ENCODE results near the gene NPIPB6.
"Not testable (repeated sequence)": the region's sequence is repeated elsewhere in the genome, so short reads cannot be mapped to it uniquely, and the experiment has no call there.

NPIPB6 gene

DNA sequence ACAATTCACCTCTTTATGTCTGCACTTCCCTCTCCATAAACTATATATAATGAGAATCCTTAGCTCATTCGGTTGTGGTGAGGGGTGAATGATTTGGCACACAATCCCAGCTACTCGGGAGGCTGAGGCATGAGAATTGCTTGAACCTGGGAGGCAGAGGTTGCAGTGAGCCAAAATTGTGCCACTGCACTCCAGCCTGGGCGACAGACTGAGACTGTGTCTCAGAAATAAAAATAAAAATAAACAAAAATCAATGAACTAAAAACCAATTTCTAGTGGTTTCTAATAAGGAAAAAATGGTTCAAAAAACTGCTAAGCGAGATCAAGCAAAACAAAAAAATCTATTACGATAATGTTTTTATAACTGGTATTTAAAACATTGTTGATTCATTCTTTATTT is at the start of gene NPIPB6:
Gene NPIPB6 (minus strand): TSS at position 101 of the 400 bp plus-strand sequence. CDS start 686 bp downstream, outside the sequence.
- FAIRE-seq = not testable (repeated sequence)

DNA sequence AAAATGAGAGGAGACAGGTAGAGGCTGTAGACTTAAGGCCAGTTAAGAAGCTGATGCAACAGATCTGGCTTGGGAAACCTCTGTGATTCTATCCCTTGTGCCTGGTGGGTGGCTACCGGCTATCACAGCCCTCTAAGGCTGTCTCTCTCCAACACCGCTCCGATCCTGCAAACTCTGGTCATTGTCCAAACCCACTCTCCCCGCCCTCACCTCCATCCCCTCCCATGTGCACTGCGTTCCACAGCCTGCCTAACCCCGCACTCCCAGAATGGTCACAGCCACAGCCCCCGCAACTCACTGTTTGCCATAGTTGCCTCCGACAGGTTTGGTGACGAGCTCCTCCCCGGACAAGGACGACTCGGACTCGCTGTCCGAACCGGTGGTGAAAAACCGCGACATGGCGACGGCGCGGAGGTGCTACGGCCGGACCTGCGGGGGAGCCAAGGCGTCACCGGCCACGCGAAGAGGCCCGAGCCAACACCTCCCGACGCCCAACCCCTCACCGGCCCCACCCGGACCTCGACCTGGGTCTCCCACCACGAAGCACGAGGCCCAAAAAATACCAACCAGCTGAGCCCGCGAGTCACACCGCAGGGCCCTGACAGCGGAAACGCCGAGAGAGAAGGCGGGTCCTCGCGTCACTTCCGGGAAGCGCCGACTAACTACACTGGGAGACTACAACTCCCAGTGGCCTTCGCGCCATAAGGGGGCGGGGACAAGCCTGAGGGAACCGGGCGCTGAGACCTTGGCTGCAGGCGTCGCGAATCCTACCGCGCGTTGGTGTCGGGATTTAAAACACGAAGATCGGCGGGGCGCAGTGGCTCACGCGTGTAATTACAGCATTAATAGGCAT is 40.1 kb upstream of the NPIPB6 start, which contains the start of gene EIF3CL:
Gene EIF3CL (minus strand): TSS at position 622 of the 853 bp plus-strand sequence. CDS start 223 bp downstream, at position 399.
- not testable (repeated sequence) for FAIRE-seq

DNA sequence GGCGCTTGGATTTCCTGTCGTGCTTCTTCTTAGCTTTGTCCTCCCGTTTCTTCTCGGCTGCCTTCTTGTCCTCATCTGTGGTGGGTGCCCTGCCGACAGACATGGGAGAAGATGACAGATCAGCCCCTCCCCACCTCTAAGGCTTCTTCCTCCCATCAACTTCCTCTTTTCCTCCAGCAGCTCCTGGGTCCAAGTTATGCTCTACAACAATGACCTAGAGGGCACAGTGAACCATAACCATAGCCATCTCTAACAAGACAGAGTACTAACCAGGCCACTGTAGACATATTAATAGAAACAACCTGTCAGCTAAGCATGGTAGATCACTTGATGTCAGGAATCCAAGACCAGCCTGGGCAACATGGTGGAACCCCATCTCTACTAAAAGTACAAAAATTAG is 28.7 kb upstream of the NPIPB6 start:
- not testable (repeated sequence) for FAIRE-seq

DNA sequence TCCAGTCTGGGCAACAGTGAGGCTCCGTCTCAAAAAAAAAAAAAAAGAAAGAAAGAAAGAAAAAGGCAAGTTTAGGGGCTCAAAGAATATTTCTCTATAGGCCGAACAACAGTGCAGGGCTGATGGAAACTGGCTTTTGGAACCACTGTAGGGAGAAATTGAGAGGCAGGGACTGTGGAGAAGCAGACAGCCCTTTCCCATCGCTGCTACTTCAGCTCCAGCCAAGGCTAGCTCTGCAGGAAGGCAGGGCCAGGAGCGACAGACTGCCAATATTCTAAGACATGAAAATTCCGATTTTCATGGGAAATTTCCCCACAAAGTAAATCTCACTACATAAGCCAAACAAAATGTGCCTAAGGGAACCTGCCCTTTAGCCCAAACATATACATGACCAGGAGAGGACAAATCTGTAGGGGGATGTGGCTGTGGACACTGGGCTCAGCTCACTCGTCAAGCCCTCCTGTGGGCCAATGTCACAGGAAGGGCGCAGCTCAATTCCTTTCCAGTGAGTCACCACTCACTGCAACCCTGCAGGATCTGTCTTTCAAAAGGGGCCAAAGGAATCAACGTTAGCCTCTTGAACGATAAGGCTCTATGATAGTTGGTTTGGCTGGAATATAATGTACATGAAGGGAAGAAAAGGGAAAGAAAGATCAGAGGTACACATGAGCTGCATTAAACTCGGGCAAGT is 19.0 kb upstream of the NPIPB6 start:
- FAIRE-seq = not testable (repeated sequence)

DNA sequence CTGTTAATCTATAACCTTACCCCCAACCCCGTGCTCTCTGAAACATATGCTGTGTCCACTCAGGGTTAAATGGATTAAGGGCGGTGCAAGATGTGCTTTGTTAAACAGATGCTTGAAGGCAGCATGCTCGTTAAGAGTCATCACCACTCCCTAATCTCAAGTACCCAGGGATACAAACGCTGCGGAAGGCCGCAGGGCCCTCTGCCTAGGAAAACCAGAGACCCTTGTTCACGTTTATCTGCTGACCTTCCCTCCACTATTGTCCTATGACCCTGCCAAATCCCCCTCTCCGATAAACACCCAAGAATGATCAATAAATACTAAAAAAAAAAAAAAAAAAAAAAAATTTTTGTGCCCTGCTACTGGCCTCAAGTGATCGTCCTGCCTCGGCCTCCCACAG is 14.5 kb upstream of the NPIPB6 start:
- FAIRE-seq = not testable (repeated sequence)

DNA sequence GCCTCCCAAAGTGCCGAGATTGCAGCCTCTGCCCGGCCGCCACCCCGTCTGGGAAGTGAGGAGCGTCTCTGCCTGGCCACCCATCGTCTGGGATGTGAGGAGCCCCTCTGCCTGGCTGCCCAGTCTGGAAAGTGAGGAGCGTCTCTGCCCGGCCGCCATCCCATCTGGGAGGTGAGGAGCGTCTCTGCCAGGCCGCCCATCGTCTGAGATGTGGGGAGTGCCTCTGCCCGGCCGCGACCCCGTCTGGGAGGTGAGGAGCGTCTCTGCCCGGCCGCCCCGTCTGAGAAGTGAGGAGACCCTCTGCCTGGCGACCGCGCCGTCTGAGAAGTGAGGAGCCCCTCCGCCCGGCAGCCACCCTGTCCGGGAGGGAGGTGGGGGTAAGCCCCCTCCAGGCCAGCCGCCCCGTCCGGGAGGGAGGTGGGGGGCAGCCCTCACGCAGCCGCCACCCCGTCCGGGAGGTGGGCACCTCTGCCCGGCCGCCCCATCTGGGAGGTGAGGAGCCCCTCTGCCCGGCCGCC is 13.9 kb upstream of the NPIPB6 start:
- not testable (repeated sequence) for FAIRE-seq

DNA sequence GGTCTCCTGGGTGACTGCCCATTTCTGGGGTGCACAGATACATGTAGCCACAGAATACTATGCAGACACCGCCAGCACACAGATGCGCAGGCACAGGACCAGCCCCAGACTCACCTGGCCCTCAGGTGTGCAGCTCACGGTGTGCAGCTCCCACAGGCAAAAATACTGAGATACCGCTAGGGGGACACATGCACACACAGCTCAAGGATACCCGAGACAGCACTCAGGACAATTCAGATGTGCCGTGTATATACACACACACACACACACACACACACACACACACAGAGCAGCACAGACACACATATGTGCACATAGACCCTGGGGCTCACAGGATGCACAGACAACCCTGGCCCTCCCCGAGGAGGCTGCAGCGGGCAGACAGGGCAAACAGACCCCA is 11.8 kb upstream of the NPIPB6 start:
- not testable (repeated sequence) for FAIRE-seq

DNA sequence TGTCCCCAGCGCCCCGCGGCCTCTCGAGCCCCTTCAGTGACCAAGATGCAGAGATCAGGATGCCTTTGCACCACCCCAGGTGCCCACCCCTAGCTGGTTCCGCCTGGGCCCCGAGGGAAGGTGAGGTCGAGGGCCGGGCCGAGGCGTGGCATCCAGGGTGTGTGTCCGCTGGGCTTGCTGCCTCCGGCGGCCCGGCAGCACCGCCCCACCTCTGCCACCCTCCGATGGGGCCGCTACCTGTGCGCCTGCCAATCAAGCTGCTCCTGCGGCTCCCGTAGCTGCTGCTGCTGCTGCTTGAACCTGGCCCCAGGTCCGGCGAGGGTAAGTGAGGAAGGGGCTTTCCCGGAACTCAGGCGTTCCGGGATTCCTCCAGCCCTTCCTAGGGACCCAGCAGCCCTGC is 11.0 kb upstream of the NPIPB6 start:
- not testable (repeated sequence) for FAIRE-seq

DNA sequence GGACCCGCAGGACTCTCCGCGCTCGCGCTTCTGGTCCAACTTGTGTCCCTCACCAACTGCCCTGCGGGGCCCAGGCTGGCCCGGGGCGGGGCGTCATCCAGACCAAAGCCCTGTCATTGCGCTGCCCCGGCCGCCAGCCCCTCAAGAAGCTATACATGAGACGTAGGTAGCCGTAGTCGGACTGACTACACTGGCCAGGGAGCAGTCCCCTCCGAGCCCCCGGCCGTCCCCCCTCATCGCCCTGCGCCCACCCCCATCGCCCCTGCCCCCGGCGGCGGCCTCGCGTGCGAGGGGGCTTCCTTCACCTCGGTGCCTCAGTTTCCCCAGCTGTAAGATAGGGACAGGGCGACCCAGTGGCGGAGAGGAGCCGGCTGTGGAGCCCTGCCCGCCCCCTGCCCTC is 4.6 kb upstream of the NPIPB6 start:
- not testable (repeated sequence) for FAIRE-seq

DNA sequence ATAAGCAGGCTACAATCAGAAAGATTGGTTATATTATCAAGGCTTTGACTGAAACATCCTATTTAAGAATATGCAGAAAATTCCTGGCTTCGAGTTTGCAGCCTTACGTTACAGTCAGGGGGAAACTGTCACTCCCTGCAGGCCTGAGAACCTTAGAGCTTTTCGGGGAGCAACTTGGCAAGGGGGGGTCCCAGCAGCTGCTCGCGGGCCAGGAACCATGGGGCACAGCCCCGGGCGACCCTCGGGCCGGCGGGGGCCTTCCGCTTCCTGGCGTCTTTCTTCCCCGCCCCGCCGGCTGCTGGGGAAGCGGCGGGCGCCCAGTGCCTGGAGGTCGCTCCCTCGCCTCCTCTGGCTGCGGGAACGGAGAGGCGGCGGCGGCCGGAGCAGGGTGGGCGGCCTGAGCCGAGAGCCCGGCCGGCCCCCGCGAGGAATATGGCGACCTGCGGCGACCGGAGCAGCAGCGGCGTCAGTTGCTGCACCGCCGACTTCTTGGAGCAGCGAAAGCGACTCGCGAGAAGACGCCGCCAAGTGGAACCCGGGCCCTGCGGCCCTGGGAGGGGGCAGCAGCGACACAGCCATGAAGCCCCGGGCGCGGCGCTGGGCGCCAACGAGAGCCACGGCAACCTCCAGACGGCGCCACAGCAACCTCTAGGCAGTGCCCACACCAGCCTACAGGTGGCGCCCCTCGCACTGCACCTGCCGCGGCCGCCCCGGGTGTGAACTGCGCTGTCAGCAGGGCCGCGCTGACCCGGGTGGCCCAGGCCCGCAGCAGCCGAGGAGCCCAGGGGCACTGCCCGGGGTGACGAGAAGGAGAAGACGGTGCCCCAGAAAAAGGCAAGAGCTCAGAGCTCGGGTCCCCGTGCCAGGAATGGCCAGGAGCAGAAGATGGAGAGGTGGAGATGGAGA is 1.2 kb upstream of the NPIPB6 start:
- FAIRE-seq = not testable (repeated sequence)

DNA sequence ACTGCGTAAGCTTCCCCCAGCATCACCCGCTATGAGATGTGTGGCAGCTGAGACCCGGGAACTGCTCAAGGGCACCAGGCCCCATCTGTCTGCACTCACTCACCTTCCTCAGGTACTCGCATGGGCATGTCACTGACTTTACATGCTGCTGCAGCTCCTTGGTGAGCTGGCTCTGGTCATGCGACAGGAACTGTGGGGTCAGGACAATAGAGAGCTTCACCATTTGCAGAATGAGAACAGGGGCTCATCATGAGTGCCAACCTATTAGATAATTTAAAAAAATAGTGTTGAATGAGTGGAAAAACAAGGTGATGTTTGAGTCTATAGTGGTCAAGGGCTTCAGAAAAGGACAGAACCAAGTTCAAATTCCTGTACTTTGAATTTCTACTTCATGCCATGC is 708 bp downstream of the NPIPB6 start:
- FAIRE-seq = not testable (repeated sequence)

DNA sequence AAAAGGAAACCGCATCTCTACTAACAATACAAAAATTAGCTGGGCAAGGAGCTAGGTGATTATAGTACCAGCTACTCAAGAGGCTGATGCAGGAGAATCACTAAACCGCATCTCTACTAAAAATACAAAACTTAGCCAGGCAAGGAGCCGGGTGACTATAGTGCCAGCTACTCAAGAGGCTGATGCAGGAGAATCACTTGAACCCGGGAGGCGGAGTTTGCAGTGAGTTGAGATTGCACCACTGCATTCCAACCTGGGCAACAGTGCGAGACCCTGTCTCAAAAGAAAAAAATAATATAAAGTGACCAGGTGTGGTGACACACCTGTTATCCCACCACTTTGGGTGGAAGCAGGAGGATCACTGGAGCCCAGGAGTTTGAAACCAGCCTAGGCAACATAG is 25.1 kb downstream of the NPIPB6 start:
- not testable (repeated sequence) for FAIRE-seq

DNA sequence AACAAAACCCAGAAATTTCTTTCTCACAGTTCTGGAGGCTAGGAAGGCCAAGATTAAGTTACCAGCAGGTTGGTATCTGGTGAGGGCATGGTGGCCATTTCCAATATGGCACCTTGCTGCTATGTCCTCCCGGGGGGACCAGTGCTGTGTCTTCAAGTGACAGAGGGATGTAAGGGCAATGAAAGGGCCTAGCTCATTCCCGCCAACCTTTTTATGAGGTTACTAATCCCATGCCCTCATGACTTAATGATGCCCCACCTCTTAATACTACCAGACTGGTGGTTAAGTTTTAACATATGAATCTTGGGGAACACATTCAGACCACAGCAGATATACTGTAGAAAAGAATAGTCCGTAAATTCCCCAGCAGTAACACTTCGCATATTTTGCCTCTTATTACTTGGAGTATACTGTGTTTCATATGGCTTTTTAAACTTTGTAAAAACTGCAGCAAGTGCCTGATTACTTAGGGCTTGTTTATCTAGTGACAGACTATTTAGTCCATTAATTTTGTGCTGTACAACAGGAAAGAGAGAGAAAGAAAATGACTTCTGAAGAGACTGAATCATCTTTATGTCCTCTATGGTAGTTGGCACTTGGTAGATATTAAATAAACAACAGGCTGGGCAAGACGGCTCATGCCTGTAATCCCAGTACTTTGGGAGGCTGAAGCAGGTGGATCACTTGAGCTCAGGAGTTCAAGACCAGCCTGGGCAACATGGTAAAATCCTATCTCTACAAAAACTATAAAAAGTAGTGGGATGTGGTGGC is 26.2 kb downstream of the NPIPB6 start:
- not testable (repeated sequence) for FAIRE-seq

DNA sequence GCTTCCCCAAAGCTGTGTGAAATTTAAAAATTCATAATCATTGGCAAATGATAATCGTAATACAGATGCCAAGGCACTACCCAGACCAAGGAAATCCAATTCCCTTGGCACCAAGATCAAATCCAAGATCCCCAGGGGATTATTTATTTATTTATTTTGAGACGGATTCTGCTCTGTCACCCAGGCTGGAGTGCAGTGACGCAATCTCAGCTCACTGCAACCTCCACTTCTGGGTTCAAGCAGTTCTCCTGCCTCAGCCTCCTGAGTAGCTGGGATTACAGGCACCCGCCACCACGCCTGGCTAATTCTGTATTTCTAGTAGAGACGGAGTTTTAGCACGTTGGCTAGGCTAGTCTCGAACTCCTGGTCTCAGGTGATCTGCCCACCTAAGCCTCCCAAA is 27.6 kb downstream of the NPIPB6 start:
- not testable (repeated sequence) for FAIRE-seq

DNA sequence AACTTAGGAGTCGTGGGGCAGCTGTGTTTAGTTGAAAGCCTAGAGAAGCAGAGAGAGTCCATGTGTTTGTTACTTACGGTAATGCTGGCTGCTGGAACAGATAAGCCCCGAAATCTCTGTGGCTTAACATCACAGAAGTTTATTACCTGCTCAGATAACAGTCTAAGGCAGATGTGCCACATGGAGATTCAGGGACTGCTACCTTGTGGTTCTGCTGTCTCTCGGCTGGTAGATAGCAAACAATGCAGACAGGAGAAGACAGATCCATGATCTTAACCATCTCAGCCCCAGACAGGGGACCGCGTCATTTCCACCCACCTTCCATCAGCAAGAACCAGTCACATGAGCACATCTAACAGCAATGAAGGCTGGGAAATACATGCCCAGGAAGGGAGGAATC is 30.7 kb downstream of the NPIPB6 start:
- not testable (repeated sequence) for FAIRE-seq

DNA sequence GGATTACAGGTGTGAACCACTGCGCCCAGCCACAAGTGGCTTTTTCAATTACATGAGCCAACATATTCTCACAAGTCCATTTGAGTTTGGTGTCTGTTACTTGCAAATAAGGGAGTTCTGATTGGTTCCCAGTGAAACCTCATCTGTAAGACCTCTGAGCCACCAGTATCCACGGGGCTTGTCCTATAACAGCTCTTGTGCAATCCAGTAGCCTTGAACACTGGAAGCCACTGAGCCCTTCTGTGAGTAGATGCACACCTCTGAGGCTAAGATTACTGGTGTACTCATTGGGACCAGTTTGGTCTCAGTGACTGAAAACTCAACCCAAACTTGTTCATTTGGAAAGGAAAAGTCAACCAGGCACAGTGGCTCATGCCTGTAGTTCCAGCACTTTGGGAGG is 32.3 kb downstream of the NPIPB6 start:
- not testable (repeated sequence) for FAIRE-seq

DNA sequence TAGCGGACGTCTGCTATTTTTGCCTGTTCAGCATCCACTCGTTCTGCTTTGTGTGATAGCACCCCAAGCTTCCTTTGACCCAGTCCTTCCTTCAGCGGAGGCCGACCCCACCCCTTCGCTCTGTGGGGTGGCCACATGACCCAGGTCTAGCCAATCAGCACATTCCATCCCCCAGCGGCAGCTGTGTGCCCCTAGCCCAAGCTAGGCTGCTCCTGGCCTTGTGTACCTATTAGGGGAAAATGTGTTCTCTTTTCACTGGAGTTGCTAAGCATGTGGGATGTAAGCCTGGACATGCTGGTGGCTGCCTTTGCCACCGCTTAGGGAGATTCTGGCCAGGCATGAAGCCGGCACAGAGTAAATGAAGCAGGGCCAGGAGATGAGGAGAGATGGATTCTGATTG is 33.1 kb downstream of the NPIPB6 start:
- FAIRE-seq = not testable (repeated sequence)

DNA sequence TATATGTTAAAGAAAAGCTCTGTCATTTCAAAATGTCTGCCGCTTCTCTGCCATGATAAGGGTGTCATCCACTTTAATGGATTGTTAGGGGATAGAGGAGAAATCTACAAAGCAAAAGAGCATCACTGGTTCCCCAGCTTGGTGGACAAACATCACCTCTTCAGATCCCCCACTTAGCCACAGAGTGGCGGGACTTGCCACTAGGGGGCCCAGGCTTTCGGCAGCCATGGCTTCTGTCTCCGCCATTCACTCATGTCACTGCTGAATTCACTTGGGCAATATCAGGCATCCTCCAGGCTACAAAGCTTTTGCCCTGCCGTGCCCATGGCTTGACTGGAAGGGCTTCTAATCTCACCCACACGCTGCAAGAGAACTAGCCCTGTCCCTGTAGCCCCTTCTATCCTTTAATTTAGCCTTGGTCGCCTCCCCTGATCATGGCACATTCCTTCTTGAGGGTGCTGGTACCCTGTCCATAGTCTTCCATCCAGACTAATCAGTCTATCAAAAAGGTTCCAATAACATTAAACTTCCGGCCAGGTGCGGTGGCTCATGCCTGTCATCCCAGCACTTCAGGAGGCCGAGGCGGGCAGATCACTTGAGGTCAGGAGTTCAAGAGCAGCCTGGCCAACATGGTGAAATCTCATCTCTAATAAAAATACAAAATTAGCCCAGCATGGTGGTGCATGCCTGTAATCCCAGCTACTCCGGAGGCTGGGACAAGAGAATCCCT is 36.3 kb downstream of the NPIPB6 start:
- FAIRE-seq = no peak

DNA sequence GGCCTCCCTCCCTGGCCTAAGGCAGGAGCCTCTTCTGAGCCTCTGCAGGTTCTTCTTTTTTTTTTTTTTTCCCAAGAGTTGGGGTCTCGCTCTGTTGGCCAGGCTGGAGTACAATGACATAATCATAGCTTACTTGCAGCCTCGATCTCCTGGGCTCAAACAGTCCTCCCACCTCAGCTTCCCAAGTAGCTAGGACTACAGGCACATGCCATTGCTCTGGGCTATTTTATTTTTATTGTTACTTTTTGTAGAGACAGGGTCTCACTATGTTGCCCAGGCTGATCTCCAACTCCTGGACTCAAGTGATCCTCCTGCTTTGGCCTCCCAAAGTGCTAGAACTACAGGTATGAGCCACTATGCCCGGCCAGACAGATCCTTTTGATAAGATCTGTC is 38.4 kb downstream of the NPIPB6 start:
- no peak for FAIRE-seq

DNA sequence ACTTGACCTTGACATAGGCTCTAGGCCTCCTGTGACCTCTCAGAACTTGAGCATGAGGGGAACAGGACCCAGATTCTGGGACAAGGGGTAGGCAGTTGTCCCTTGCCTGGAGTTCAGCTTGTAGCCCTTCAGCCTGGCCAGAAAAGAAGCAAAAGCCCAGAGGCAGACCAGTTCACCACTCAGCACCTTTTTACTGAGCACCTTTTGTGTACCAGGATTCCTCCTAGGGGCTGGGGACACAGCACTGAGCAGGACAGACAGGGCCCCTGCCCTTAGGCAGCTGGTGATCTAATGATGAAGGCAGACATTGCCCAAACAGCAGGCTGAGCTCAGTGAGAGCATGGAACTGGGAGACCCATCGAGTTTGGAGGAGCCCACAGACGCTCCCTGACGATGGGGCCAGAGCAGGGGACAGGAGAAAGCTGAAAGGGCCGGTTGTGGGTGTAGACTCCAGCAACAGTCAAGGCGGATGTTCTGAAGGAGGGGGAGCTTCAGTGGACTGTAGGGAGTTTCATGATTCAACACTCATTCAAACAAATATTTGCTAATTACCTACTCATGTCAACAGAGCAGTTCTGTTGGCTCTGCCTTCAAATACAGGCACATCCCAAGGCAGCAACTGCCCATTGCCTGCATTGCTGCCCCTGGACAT is 38.9 kb downstream of the NPIPB6 start:
- no peak for FAIRE-seq
